PFSK-1 (cell line): ENCODE data around the gene U2AF2.

Experiments used
- POLR2AphosphoS5 ChIP-seq: IDR thresholded peaks from 2 replicates; pipeline ENCODE4 v1.6.1; 2012; ENCODE audit warnings: low read depth, mild to moderate bottlenecking, control low read depth, low read length, moderate library complexity
- REST ChIP-seq, 2 experiments: IDR thresholded peaks; 2 replicates each; pipeline versions ENCODE4 v1.6.1 to v1.8.0; 2011 to 2012; ENCODE audit warnings: low read depth in 2 of 2, low read length in 2 of 2, control low read depth in 1 of 2, inconsistent platforms in 1 of 2, mild to moderate bottlenecking in 1 of 2, moderate library complexity in 1 of 2; ENCODE audit not compliant: insufficient read depth in 1 of 2
- SIN3A ChIP-seq: IDR thresholded peaks from 2 replicates; pipeline ENCODE4 v1.6.1; 2012; ENCODE audit warnings: mild to moderate bottlenecking, low read length, moderate library complexity, borderline replicate concordance; ENCODE audit not compliant: insufficient read depth
- TAF1 ChIP-seq: IDR thresholded peaks from 2 replicates; pipeline ENCODE4 v1.6.1; 2012; ENCODE audit warnings: low read length, control low read depth, borderline replicate concordance; ENCODE audit not compliant: insufficient read depth

- TF ChIP-seq REST (IDR thresholded peaks at IDR 0.05; ENCODE audit: insufficient read depth in 1 of 2, low read depth in 2 of 2, low read length in 2 of 2) (no peak), POLR2AphosphoS5 (no peak), TAF1 (no peak), SIN3A (no peak)
Measured at GRCh38 chr19:55623561-55623960, 31.3 kb upstream of the U2AF2 start.
